Renal cortical epithelial cell (primary cell): ENCODE data around the gene LGALS16. TPM values are rescaled to one million over a fixed set of nuclear protein-coding genes. Genes with fewer than 3 reads are reported as not detected.

ENCODE experiments used
- total RNA-seq: library from RNA; depleted of rRNA; stranded (reverse); fragments of >200 nt; gene quantifications from 2 replicates; pipeline ENCODE4 v1.2.3, GENCODE V29; 2014

The LGALS16 gene
- total RNA-seq, 1 donor from 2014 or later = not detected

Other genes starting within 250 kb of the LGALS16 start
- 0.35 and 2.8 TPM in 2 replicates for gene ZFP36, start 249.1 kb upstream of the LGALS16 start, total RNA-seq
- gene PLEKHG2, start 243.2 kb upstream of the LGALS16 start, total RNA-seq = 6.1 and 12.9 TPM in 2 replicates
- 34.7 and 44.3 TPM in 2 replicates for gene RPS16, start 220.0 kb upstream of the LGALS16 start, total RNA-seq
- gene SUPT5H, start 210.3 kb upstream of the LGALS16 start, total RNA-seq = 55.4 and 114 TPM in 2 replicates
- 43.6 and 71.4 TPM in 2 replicates for gene TIMM50, start 175.1 kb upstream of the LGALS16 start, total RNA-seq
- gene DLL3, start 157.0 kb upstream of the LGALS16 start, total RNA-seq = 0.05 TPM in 1 of 2 replicates, not detected in the other
- not detected in 2 replicates for gene SELENOV, start 140.8 kb upstream of the LGALS16 start, total RNA-seq
- gene EID2B, start 123.1 kb upstream of the LGALS16 start, total RNA-seq = 2.1 and 2.5 TPM in 2 replicates
- 5.4 and 16.9 TPM in 2 replicates for gene EID2, start 115.8 kb upstream of the LGALS16 start, total RNA-seq
- gene LGALS13, start 53.4 kb upstream of the LGALS16 start, total RNA-seq = not detected in 2 replicates
- not detected in 2 replicates for gene LGALS14, start 48.6 kb downstream of the LGALS16 start, total RNA-seq
- gene CLC, start 82.1 kb downstream of the LGALS16 start, total RNA-seq = not detected in 2 replicates
- gene LEUTX, start 122.9 kb downstream of the LGALS16 start, total RNA-seq = not detected in 2 replicates
- 9.9 and 47.1 TPM in 2 replicates for gene DYRK1B, start 178.2 kb downstream of the LGALS16 start, total RNA-seq
- gene FBL, start 190.5 kb downstream of the LGALS16 start, total RNA-seq = 89.2 and 159 TPM in 2 replicates